SH-SY5Y (cell line): ENCODE results near the gene CTCFL.

ENCODE experiments used
- GATA2 ChIP-seq: IDR thresholded peaks from 2 replicates; pipeline ENCODE4 v1.6.1; 2011; ENCODE audit warnings: mild to moderate bottlenecking, low read depth, low read length
- GATA3 ChIP-seq: IDR thresholded peaks from 2 replicates; pipeline ENCODE4 v1.6.1; 2011; ENCODE audit warnings: low read depth, mild to moderate bottlenecking, low read length, moderate library complexity

- TF ChIP-seq GATA2, result no peak
- no peak for TF ChIP-seq GATA3
Measured at GRCh38 chr20:57544838-57545564, 20.1 kb upstream of the CTCFL start.
